Measurements from ENCODE around the gene CPT1C. TPM values are rescaled to one million over a fixed set of nuclear protein-coding genes. Genes with fewer than 3 reads are reported as not detected.

CPT1C gene
- polyA plus RNA-seq, 1 donor (not counting 4 experiments of a cell fraction or from before 2014, with no cell fraction given) = 0.41 TPM

DNA sequence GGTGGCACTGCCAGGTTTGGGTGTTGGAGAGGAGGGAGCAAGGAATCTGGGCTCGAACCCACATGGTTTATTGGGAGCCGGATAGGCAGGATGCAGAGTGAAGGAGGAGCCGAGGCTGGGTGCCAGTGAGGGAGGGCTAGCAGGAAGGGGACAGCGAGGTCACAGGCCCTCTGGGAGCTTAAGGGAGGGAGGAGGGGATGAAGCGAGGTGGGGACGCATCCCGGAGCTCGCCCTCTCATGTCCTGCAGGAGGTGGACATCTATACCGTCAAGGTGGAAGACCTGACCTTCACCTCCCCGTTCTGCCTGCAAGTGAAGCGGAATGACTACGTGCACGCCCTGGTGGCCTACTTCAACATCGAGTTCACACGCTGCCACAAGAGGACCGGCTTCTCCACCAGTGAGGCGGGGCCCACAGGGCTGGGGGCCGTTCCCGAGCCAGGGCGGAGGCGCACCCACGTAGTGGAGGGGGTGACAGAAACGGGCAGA, 5.0 kb upstream of the CPT1C start:
- Histone ChIP-seq H3K27ac (ENCODE audit: control insufficient read depth, insufficient read depth, low read length) (no peak overlapping the region), H3K4me2 (ENCODE audit: control insufficient read depth, extremely low read depth, insufficient read depth, low read depth, low read length) (no peak overlapping the region), H3K27me3 (ENCODE audit: control insufficient read depth, extremely low read depth, insufficient read depth, low read length) (no peaks in the 10 kb centered on the region), H3K4me1 (ENCODE audit: control insufficient read depth, extremely low read depth, insufficient read depth, low read length) (peaks cover 16% of the 10 kb centered on the region), H4K20me1 (ENCODE audit: control insufficient read depth, extremely low read depth, insufficient read depth, low read length) (peaks cover 15% of the 10 kb centered on the region), H3K9ac (ENCODE audit: control insufficient read depth, extremely low read depth, insufficient read depth, low read length) (no peak overlapping the region), H3K9me1 (ENCODE audit: control insufficient read depth, extremely low read depth, insufficient read depth, low read length) (no peaks in the 10 kb centered on the region), H3K4me3 (ENCODE audit: control insufficient read depth in 2 of 3, extremely low read depth in 1 of 3, insufficient read depth in 2 of 3, low read depth in 1 of 3, low read length in 3 of 3) (no peak overlapping the region), H2AFZ (ENCODE audit: control insufficient read depth, low read length) (no peak overlapping the region), H3K79me2 (ENCODE audit: control insufficient read depth, insufficient read depth, low read length) (peaks cover 16% of the 10 kb centered on the region), H3K9me3 (ENCODE audit: control insufficient read depth, low read depth, low read length) (no peaks in the 10 kb centered on the region), H3K36me3 (ENCODE audit: control insufficient read depth in 2 of 2, extremely low read depth in 1 of 2, insufficient read depth in 2 of 2, low read length in 2 of 2) (peaks cover 42 to 46% of the 10 kb centered on the region in 2 experiments)
- TF ChIP-seq CTCF (optimal IDR thresholded peaks at IDR 0.05 in 1 of 3, IDR thresholded peaks at IDR 0.05 in 1 of 3, conservative IDR thresholded peaks at IDR 0.05 in 1 of 3; ENCODE audit: extremely low read depth in 1 of 3, insufficient read depth in 2 of 3, low read length in 3 of 3) (no peak), EZH2 (IDR thresholded peaks at IDR 0.05; ENCODE audit: low read length) (no peak)
- dilution Hi-C loops (cut with MboI; ENCODE audit: extremely low pct_ligation_motif_present, low sequenced_read_pairs) = no loop called here
- FAIRE-seq (no peak), DNase-seq (ENCODE audit: low read depth, low spot score) (no peak)

DNA sequence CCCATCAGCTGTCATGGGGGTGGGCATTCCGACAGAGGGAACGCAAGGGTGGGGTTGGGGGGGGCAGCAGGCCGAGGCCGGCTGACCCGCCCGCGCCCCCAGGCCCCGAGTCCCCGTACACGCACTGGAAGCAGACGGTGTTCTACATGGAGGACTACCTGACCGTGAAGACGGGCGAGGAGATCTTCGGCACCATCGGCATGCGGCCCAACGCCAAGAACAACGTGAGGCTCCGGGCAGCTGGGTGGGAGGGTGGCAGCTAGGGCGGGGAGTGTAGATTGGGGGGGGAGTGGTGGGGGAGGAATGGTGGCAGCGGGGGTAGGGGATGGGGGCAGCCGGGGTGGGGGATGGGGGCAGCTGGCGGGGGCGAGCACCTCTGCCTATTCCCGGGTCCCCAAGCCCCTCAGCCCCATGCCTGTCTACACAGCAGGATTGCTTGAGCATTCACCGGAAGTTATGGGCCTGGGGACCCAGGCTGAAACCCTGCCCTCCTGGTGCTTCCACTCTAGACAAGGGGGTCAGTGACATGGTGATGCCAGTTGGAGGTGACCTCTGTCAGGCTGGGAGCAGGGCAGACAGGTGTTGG, 4.3 kb upstream of the CPT1C start:
- Histone ChIP-seq H3K9me3 (ENCODE audit: control insufficient read depth, low read depth, low read length) (no peaks in the 10 kb centered on the region), H3K4me2 (ENCODE audit: control insufficient read depth, extremely low read depth, insufficient read depth, low read depth, low read length) (no peak overlapping the region), H3K27me3 (ENCODE audit: control insufficient read depth, extremely low read depth, insufficient read depth, low read length) (no peaks in the 10 kb centered on the region), H3K27ac (ENCODE audit: control insufficient read depth, insufficient read depth, low read length) (no peak overlapping the region), H3K9ac (ENCODE audit: control insufficient read depth, extremely low read depth, insufficient read depth, low read length) (no peak overlapping the region), H4K20me1 (ENCODE audit: control insufficient read depth, extremely low read depth, insufficient read depth, low read length) (peaks cover 12% of the 10 kb centered on the region), H3K4me1 (ENCODE audit: control insufficient read depth, extremely low read depth, insufficient read depth, low read length) (peaks cover 21% of the 10 kb centered on the region), H2AFZ (ENCODE audit: control insufficient read depth, low read length) (no peak overlapping the region), H3K9me1 (ENCODE audit: control insufficient read depth, extremely low read depth, insufficient read depth, low read length) (no peaks in the 10 kb centered on the region), H3K79me2 (ENCODE audit: control insufficient read depth, insufficient read depth, low read length) (peaks cover 12% of the 10 kb centered on the region), H3K36me3 (ENCODE audit: control insufficient read depth in 2 of 2, extremely low read depth in 1 of 2, insufficient read depth in 2 of 2, low read length in 2 of 2) (peaks cover 38 to 43% of the 10 kb centered on the region in 2 experiments), H3K4me3 (ENCODE audit: control insufficient read depth in 2 of 3, extremely low read depth in 1 of 3, insufficient read depth in 2 of 3, low read depth in 1 of 3, low read length in 3 of 3) (no peak overlapping the region)
- no peak for FAIRE-seq
- TF ChIP-seq CTCF (optimal IDR thresholded peaks at IDR 0.05 in 1 of 3, IDR thresholded peaks at IDR 0.05 in 1 of 3, conservative IDR thresholded peaks at IDR 0.05 in 1 of 3; ENCODE audit: extremely low read depth in 1 of 3, insufficient read depth in 2 of 3, low read length in 3 of 3) (no peak), EZH2 (IDR thresholded peaks at IDR 0.05; ENCODE audit: low read length) (no peak)
- DNase-seq (ENCODE audit: low read depth, low spot score) = no peak
- dilution Hi-C loops (cut with MboI; ENCODE audit: extremely low pct_ligation_motif_present, low sequenced_read_pairs) = no loop called here

Data from keratinocyte (primary cell).